Measurements from ENCODE around the gene CFAP52.
"Not testable (repeated sequence)": the region's sequence is repeated elsewhere in the genome, so short reads cannot be mapped to it uniquely, and the experiment has no call there.

CFAP52 gene

DNA sequence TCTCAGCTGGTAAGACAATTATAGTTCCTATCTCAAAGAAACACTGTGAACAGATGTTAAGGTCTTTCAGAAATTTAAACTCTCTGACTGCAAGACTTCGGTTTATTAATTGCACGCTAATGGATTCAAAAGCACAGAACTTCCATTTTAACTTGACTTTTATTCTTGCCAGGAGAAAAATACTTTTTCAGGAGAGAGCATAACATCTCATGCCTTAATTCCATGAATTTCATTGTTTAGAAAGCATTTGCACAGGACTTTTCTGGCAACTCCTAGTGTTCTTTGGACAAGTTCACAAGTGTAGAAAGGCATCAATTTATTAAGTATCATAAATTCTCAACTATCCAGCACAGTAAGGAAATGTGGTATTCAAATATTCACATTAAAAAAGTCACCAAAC, 23.3 kb upstream of the CFAP52 start:
- DNase-seq (ENCODE audit: low spot score in 2 of 2) (no peak), ATAC-seq (replicated peaks; ENCODE audit: extremely low read depth, poor library complexity, severe bottlenecking) (no peak)
- Mint-ChIP-seq H3K4me1 (no peaks in the 10 kb centered on the region), H3K4me3 (no peak overlapping the region), H3K36me3 (ENCODE audit: insufficient read depth) (peaks cover 15% of the 10 kb centered on the region), H3K27me3 (no peaks in the 10 kb centered on the region), H3K9me3 (no peaks in the 10 kb centered on the region), H3K27ac (ENCODE audit: low read depth) (no peak overlapping the region)

DNA sequence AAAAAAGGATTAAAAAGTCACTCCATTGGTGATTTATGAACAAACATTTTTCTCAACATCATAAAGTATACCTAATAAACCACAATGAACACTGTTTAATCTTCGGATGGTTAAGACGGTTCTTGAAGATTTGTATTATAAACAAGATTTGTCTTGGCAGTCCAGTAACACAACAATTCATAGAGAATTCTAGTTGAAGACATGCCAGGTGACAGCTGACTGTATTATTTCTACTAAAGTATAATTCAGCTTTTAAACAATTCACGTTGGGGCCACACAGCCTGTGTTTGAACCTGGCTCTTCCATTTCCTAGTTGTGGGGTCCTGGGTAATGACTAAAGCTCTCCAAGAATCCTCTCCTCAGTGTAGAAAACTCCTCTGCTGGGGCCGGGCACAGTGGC, 22.8 kb upstream of the CFAP52 start:
- H3K4me3 Mint-ChIP-seq, result no peak overlapping the region
- peaks cover 14% of the 10 kb centered on the region for H3K36me3 Mint-ChIP-seq (ENCODE audit: insufficient read depth)
- DNase-seq (ENCODE audit: low spot score in 2 of 2) (no peak), ATAC-seq (replicated peaks; ENCODE audit: extremely low read depth, poor library complexity, severe bottlenecking) (no peak)
- no peaks in the 10 kb centered on the region for H3K4me1 Mint-ChIP-seq
- no peaks in the 10 kb centered on the region for H3K9me3 Mint-ChIP-seq
- H3K27ac Mint-ChIP-seq (ENCODE audit: low read depth), result no peak overlapping the region
- no peaks in the 10 kb centered on the region for H3K27me3 Mint-ChIP-seq

DNA sequence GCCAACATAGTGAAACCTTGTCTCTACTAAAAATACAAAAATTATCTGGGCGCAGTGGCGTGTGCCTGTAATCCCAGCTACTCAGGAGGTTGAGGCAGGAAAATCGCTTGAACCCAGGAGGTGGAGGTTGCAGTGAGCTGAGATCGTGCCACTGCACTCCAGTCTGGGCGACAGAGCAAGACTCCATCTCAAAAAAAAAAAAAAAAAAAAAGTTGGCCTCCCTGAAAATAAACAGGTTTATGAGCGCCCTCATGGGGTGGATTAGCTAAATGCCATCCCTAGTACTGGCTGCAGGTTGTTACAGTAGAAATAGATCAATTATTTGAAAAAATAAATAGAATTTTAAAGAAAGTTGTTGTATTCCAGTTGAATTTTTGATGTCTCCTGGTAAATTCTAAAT, 21.7 kb upstream of the CFAP52 start:
- not testable (repeated sequence) for H3K9me3 Mint-ChIP-seq; H3K27me3 Mint-ChIP-seq; DNase-seq (ENCODE audit: low spot score in 2 of 2); H3K27ac Mint-ChIP-seq (ENCODE audit: low read depth); ATAC-seq (replicated peaks; ENCODE audit: extremely low read depth, poor library complexity, severe bottlenecking); H3K4me1 Mint-ChIP-seq; H3K4me3 Mint-ChIP-seq
- H3K36me3 Mint-ChIP-seq (ENCODE audit: insufficient read depth), result peaks cover 14% of the 10 kb centered on the region

DNA sequence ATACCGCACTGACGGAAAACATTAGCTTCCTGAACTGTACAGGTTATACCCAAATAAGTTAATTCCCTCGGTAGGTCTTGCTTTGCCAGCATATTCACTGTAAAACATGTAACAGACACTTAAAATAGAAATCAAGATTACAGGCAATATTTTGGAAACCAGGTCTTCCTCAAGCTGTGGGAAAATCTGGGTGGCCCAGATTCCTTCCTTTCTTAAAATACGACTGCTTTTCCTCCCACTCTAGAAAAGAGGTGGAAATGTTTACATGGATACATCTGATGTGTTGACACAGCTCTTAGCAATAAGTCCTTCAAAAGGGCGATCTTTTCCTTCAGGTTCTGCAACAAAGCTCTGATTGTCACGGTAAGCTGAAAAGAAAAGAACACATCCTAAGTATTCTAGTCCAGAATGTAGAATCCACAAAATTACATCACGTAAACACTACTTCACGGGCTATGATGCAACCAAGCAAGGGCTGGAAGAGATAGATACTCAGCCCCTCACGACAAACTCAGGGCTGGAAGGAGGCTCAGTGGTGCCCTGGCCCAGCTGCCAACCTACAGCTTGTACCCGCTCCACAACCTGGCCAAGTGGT, 19.2 kb upstream of the CFAP52 start:
- no peak overlapping the region for H3K27ac Mint-ChIP-seq (ENCODE audit: low read depth)
- no peak for ATAC-seq (replicated peaks; ENCODE audit: extremely low read depth, poor library complexity, severe bottlenecking)
- H3K27me3 Mint-ChIP-seq, result no peaks in the 10 kb centered on the region

DNA sequence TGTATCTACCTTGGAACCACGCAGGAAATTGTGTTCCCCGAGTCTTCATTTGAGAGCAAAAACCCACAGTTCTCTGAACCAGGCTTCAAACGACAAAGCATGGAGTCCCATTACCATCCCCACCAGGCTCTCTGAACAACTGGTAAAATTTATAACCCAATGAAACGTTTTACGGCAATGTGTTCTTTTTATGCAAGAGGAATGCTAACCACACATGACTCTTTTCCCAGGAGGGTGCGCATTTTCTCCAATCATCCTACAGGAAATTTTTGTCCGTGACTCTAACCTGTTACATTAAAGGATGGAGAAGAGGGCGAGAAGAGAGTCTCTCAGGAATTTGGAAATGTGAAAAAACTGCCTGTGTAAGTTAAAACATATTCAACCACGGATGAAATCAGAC, 18.6 kb upstream of the CFAP52 start:
- no peak for ATAC-seq (replicated peaks; ENCODE audit: extremely low read depth, poor library complexity, severe bottlenecking)
- Mint-ChIP-seq H3K4me1 (peaks cover 8% of the 10 kb centered on the region), H3K9me3 (no peaks in the 10 kb centered on the region), H3K27me3 (no peaks in the 10 kb centered on the region), H3K27ac (ENCODE audit: low read depth) (no peak overlapping the region), H3K4me3 (no peak overlapping the region), H3K36me3 (ENCODE audit: insufficient read depth) (peaks cover 11% of the 10 kb centered on the region)
- no peak for DNase-seq (ENCODE audit: low spot score in 2 of 2)

More for the DNA sequence above, 19.2 kb upstream of the CFAP52 start:
- H3K4me3 Mint-ChIP-seq, result no peak overlapping the region
- no peaks in the 10 kb centered on the region for H3K9me3 Mint-ChIP-seq
- peaks cover 10% of the 10 kb centered on the region for H3K36me3 Mint-ChIP-seq (ENCODE audit: insufficient read depth)
- no peak for DNase-seq (ENCODE audit: low spot score in 2 of 2)
- H3K4me1 Mint-ChIP-seq, result peaks cover 2% of the 10 kb centered on the region

DNA sequence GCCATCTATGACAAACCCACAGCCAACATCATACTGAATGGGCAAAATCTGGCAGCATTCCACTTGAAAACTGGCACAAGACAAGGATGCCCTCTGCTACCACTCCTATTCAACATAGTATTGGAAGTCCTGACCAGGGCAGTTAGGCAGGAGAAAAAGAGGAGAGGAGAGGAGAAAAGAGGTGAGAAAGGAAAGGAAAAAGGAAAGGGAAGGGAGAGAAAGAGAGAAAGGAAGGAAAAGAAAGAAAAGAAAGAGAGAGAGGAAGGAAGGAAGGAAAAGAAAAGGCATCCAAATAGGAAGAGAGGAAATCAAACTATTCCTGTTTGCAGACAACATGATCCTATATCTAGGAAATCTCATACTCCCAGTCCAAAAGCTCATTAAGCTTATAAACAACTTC, 12.3 kb upstream of the CFAP52 start:
- H3K9me3 Mint-ChIP-seq, result no peaks in the 10 kb centered on the region
- H3K27me3 Mint-ChIP-seq, result no peaks in the 10 kb centered on the region
- H3K4me3 Mint-ChIP-seq, result no peak overlapping the region
- H3K27ac Mint-ChIP-seq (ENCODE audit: low read depth), result peak overlapping the region; percentile 74
- ATAC-seq (replicated peaks; ENCODE audit: extremely low read depth, poor library complexity, severe bottlenecking), result no peak
- DNase-seq (ENCODE audit: low spot score in 2 of 2), result no peak
- peaks cover 42% of the 10 kb centered on the region for H3K4me1 Mint-ChIP-seq
- H3K36me3 Mint-ChIP-seq (ENCODE audit: insufficient read depth), result peaks cover 17% of the 10 kb centered on the region

DNA sequence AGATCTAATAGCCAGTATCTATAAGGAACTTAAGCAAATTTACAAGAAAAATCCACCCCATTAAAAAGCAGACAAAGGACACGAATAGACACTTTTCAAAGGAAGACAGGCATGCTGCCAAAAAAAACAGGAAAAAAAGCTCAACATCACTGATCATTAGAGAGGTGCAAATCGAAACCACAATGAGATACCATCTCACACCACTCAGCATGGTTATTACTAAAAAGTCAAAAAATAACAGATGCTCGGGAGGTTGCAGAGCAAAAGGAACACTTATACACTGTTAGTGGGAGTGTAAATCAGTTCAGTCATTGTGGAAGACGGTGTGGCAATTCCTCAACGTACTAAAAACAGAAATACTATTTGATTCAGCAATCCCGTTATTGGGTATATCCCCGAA, 10.4 kb upstream of the CFAP52 start:
- Mint-ChIP-seq H3K27ac (ENCODE audit: low read depth) (peak overlapping the region; percentile 72), H3K36me3 (ENCODE audit: insufficient read depth) (peaks cover 17% of the 10 kb centered on the region), H3K27me3 (no peaks in the 10 kb centered on the region), H3K9me3 (no peaks in the 10 kb centered on the region), H3K4me1 (peaks cover 49% of the 10 kb centered on the region), H3K4me3 (peak overlapping the region; percentile 71)
- peak; percentile 62 for ATAC-seq (replicated peaks; ENCODE audit: extremely low read depth, poor library complexity, severe bottlenecking)
- DNase-seq (ENCODE audit: low spot score in 2 of 2), result no peak

DNA sequence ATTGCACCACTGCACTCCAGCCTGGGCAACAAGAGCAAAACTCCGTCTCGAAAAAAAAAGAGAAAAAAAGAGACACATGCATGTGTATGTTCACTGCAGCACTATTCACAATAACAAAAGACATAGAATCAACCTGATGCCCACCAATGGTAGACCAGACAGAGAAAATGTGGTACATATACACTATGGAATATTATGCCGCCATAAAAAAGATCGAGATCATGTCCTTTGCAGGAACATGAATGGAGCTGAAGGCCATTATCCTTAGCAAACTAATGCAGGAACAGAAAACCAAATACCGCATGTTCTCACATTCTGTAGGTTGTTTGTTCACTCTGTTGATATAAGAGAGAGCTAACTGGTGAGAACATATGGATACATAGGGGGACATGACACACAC, 9.7 kb upstream of the CFAP52 start:
- not testable (repeated sequence) for H3K27me3 Mint-ChIP-seq; ATAC-seq (replicated peaks; ENCODE audit: extremely low read depth, poor library complexity, severe bottlenecking); DNase-seq (ENCODE audit: low spot score in 2 of 2); H3K9me3 Mint-ChIP-seq
- H3K4me3 Mint-ChIP-seq, result peak overlapping the region; percentile 71
- H3K4me1 Mint-ChIP-seq, result peaks cover 51% of the 10 kb centered on the region
- H3K27ac Mint-ChIP-seq (ENCODE audit: low read depth), result peak overlapping the region; percentile 72
- peaks cover 17% of the 10 kb centered on the region for H3K36me3 Mint-ChIP-seq (ENCODE audit: insufficient read depth)

DNA sequence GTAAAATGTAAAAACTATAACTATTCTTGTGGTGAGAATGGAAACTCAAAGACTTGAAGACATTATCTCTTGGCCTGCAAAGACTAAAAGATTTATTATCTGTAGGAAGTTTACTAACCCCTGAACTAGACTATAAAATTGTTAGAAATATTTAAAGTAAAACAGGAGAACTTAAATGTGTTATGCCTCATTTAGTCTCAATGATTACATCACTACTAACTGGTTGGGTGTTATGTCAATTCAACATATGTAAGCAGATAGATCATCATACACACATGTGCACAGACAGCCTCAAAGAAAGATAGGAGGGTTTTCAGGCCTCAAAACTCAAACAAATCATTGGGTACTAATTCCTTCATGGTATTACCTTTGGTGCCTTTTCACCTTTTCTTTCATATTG, 8.4 kb upstream of the CFAP52 start:
- Mint-ChIP-seq H3K36me3 (ENCODE audit: insufficient read depth) (peaks cover 15% of the 10 kb centered on the region), H3K27ac (ENCODE audit: low read depth) (no peak overlapping the region), H3K4me1 (peaks cover 43% of the 10 kb centered on the region), H3K9me3 (no peaks in the 10 kb centered on the region), H3K4me3 (no peak overlapping the region), H3K27me3 (no peaks in the 10 kb centered on the region)
- DNase-seq (ENCODE audit: low spot score in 2 of 2), result no peak
- ATAC-seq (replicated peaks; ENCODE audit: extremely low read depth, poor library complexity, severe bottlenecking), result no peak

DNA sequence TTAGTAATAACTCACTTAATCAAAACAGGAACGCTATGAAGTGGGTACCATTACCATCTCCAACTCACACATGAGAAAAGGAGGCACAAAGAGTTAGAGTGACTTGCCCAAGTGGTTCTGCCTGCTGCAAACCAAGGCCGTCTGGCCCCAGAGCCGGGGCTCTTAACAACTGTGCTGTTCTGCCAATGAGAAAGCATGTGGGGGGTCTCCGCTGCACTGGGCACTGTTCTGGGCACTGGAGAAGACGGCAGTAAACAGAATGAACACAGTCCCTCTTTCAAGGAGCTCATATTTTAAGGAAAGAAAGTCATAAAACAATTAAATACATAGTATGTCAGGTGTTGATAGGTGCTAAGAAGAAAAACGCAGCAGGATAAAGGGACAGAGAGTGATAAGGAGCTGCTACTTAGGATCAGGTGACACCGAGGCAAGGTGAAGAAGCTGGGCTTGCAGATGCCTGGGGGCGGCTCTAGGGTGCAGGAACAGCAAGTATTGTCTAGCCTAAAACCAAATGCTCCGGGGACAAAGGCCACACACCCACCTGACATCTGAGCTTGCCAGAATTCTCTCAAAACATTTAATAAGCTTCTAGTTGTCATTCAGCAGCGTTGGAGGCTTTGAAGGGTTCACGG, 7.4 kb upstream of the CFAP52 start:
- ATAC-seq (replicated peaks; ENCODE audit: extremely low read depth, poor library complexity, severe bottlenecking), result no peak
- no peak overlapping the region for H3K4me3 Mint-ChIP-seq

DNA sequence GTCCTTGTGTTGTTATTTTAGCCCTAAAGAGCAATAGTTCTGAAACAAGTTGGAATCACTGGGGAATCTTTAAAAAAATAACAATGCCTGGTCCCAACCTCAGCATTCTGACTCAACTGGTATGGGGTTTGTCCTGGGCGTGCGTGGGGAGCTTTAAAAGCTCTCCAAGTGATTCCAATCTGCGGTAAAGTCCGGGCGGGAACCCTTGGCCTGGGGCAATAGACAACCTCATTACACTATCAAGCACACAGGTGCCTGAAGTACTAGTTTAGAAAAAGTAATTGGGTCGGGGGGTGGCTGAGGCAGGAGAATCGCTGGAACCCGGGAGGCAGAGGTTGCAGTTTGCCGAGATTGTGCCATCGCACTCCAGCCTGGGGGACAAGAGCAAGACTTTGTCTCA, 5.2 kb upstream of the CFAP52 start:
- DNase-seq (ENCODE audit: low spot score in 2 of 2) (no peak), ATAC-seq (replicated peaks; ENCODE audit: extremely low read depth, poor library complexity, severe bottlenecking) (no peak)
- Mint-ChIP-seq H3K4me3 (no peak overlapping the region), H3K27me3 (no peaks in the 10 kb centered on the region), H3K9me3 (no peaks in the 10 kb centered on the region), H3K4me1 (peaks cover 44% of the 10 kb centered on the region), H3K27ac (ENCODE audit: low read depth) (peak overlapping the region; percentile 86), H3K36me3 (ENCODE audit: insufficient read depth) (peaks cover 14% of the 10 kb centered on the region)

More for the DNA sequence above, 7.4 kb upstream of the CFAP52 start:
- H3K27ac Mint-ChIP-seq (ENCODE audit: low read depth), result no peak overlapping the region
- peaks cover 50% of the 10 kb centered on the region for H3K4me1 Mint-ChIP-seq
- DNase-seq (ENCODE audit: low spot score in 2 of 2), result no peak
- H3K9me3 Mint-ChIP-seq, result no peaks in the 10 kb centered on the region
- no peaks in the 10 kb centered on the region for H3K27me3 Mint-ChIP-seq
- H3K36me3 Mint-ChIP-seq (ENCODE audit: insufficient read depth), result peaks cover 9% of the 10 kb centered on the region

DNA sequence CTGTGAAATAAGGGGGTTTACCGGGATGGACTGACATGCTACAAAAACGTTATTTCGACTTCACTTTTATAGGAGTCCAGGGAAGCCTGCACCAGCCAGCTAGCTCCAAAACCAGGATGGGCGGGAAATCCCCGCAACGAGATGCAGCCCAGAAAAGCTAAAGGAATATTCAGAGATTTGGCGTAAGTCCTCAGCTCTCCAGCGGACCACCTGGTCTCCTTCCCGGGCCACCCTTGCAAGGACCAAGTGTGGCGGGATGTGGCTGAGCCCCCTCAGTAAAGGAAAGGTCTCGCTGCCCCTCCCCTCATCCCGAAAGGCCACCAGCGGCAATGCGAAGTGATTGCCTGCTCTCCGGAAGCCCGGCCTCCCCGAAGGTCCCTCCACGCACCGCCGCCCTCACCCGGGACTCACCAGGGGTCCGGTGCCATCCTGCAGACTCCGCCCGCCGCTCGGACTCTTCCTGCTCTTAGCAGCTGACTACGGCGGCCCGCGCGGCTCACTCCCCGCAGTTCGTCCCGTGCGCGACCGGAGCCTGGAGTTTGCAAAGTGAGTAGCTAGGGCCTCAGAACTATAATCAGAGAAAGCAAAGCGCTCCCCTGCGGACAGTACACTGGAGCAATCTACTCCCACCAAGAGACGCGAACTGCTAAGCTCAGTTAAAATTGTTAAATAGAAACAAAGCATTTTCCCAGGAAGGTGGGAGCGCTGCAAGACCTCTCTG, 901 bp upstream of the CFAP52 start, which contains the start of gene STX8:
Gene STX8 (minus strand): TSS at position 440 of the 721 bp plus-strand sequence. CDS start 12 bp downstream, at position 428.
- DNase-seq (ENCODE audit: low spot score in 2 of 2), result peak; percentile 34 to 53
- H3K4me1 Mint-ChIP-seq, result peaks cover 40% of the 10 kb centered on the region
- H3K9me3 Mint-ChIP-seq, result no peaks in the 10 kb centered on the region
- peak within 1 kb of the TSS; percentile 94 for H3K27ac Mint-ChIP-seq (ENCODE audit: low read depth)
- peak; percentile 52 for ATAC-seq (replicated peaks; ENCODE audit: extremely low read depth, poor library complexity, severe bottlenecking)
- peaks cover 17% of the 10 kb centered on the region for H3K36me3 Mint-ChIP-seq (ENCODE audit: insufficient read depth)
- H3K27me3 Mint-ChIP-seq, result no peaks in the 10 kb centered on the region
- H3K4me3 Mint-ChIP-seq, result peak within 1 kb of the TSS; percentile 97

DNA sequence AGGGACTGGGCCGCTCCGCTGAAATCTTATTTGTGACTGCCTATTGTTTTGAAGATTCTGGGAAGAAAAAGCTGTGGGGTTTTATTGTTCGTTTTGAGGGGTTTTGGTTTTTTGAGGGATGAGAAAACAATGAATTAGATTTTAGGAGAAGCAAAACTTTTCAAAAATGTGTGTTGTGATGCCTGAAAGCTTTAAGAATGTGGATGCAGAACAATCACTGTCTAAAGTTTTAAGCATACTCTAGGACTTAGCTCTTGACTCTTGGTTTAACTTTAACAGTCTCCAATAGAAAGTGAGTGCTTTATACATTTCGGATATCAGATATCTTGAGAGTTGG, 899 bp downstream of the CFAP52 start:
- Mint-ChIP-seq H3K9me3 (no peaks in the 10 kb centered on the region), H3K4me1 (peaks cover 34% of the 10 kb centered on the region), H3K36me3 (ENCODE audit: insufficient read depth) (peaks cover 17% of the 10 kb centered on the region), H3K27me3 (no peaks in the 10 kb centered on the region), H3K4me3 (peak overlapping the region; percentile 97), H3K27ac (ENCODE audit: low read depth) (peak overlapping the region; percentile 94)
- no peak for ATAC-seq (replicated peaks; ENCODE audit: extremely low read depth, poor library complexity, severe bottlenecking)
- no peak for DNase-seq (ENCODE audit: low spot score in 2 of 2)

Data from central memory CD8-positive, alpha-beta T cell (primary cell).